Caco-2 (cell line): ENCODE measurements around the gene VANGL1. TPM values are rescaled to one million over a fixed set of nuclear protein-coding genes. Genes with fewer than 3 reads are reported as not detected.

ENCODE experiments used
- Bru-seq: library from RNA; stranded (reverse); fragments of 400-500 nt; gene quantifications from one replicate; lab custom pipeline; 2021; lab: Mats Ljungman, UMichigan
- BruChase-seq, 2 experiments: library from RNA; stranded (reverse); fragments of 400-500 nt; gene quantifications; one replicate each; lab custom pipeline; 2021; lab: Mats Ljungman, UMichigan
- BruUV-seq: library from RNA; stranded (reverse); fragments of 400-500 nt; replicated peaks from 2 replicates; lab custom pipeline; 2021; lab: Mats Ljungman, UMichigan
- CTCF ChIA-PET: fragments of 300-600 bp; sonication (Branson Sonifier 250); formaldehyde crosslinking; loops from one replicate; lab custom pipeline; 2022; ENCODE audit warnings: antibody characterized with exemption; lab: Charles Lee
- POLR2A ChIA-PET: fragments of 300-600 bp; sonication (Branson Sonifier 250); formaldehyde crosslinking; loops from one replicate; lab custom pipeline; 2022; ENCODE audit warnings: antibody characterized with exemption; lab: Charles Lee
- DNase-seq, 2 experiments: peaks; one replicate each; pipeline versions ENCODE4 v3.0.0 to v3.0.0-alpha.2; 2020 to 2022
- H3K27me3 ChIP-seq: replicated peaks from 2 replicates; pipeline ENCODE4 v1.6.0; 2011; ENCODE audit warnings: low read length; ENCODE audit not compliant: control insufficient read depth, insufficient read depth
- H3K36me3 ChIP-seq: 2 replicates; pipeline ENCODE4 v1.5.1; 2011; ENCODE audit warnings: low read length; ENCODE audit not compliant: control insufficient read depth, insufficient read depth
- H3K4me1 ChIP-seq: fragments of 250-450 bp; sonication (Bioruptor Pico); 2 replicates; pipeline ENCODE4 v1.5.1; 2020; ENCODE audit warnings: mild to moderate bottlenecking
- H3K4me3 ChIP-seq: 2 replicates; pipeline ENCODE4 v1.5.1; 2011; ENCODE audit warnings: low read depth, mild to moderate bottlenecking, control low read depth, low read length
- H3K9me3 ChIP-seq: fragments of 250-450 bp; sonication (Bioruptor Pico); 2 replicates; pipeline ENCODE4 v1.5.1; 2020; ENCODE audit warnings: mild to moderate bottlenecking, moderate library complexity
- H3K27ac Mint-ChIP-seq: one replicate; pipeline ENCODE4 v1.8.0; 2022; ENCODE audit warnings: mixed read lengths; ENCODE audit not compliant: unreplicated experiment
- H3K27me3 Mint-ChIP-seq: one replicate; pipeline ENCODE4 v1.8.0; 2022; ENCODE audit warnings: mixed read lengths; ENCODE audit not compliant: insufficient read depth, unreplicated experiment
- H3K36me3 Mint-ChIP-seq: one replicate; pipeline ENCODE4 v1.8.0; 2022; ENCODE audit warnings: mild to moderate bottlenecking, mixed read lengths; ENCODE audit not compliant: insufficient read depth, unreplicated experiment
- H3K4me1 Mint-ChIP-seq: one replicate; pipeline ENCODE4 v1.8.0; 2022; ENCODE audit warnings: low read depth, mixed read lengths; ENCODE audit not compliant: unreplicated experiment
- H3K4me3 Mint-ChIP-seq: one replicate; pipeline ENCODE4 v1.8.0; 2022; ENCODE audit warnings: mild to moderate bottlenecking, moderate library complexity, mixed read lengths; ENCODE audit not compliant: unreplicated experiment
- H3K9me3 Mint-ChIP-seq: one replicate; pipeline ENCODE4 v1.8.0; 2022; ENCODE audit warnings: mixed read lengths; ENCODE audit not compliant: unreplicated experiment
- CTCF ChIP-seq, 2 experiments: fragments of 200-600 bp in 1 of 2; IDR thresholded peaks; 1 replicate in 1 of 2; 2 replicates in 1 of 2; pipeline versions ENCODE4 v1.5.1 to v1.8.0; 2011 to 2022; ENCODE audit warnings: antibody characterized with exemption in 1 of 2, control low read depth in 1 of 2, inconsistent platforms in 1 of 2, low read depth in 1 of 2, low read length in 1 of 2, mild to moderate bottlenecking in 1 of 2, moderate library complexity in 1 of 2; ENCODE audit not compliant: insufficient read depth in 1 of 2, severe bottlenecking in 1 of 2, unreplicated experiment in 1 of 2
- intact Hi-C: fragments of 100-400 bp; cut with micrococcal nuclease; formaldehyde crosslinking; loops from one replicate; pipeline ENCODE4 v1.10.0; 2022; ENCODE audit not compliant: unreplicated experiment
- long read RNA-seq: library from polyadenylated mRNA; stranded (forward); transcript quantifications from one replicate; pipeline ENCODE4 v2.0.0, GENCODE V29; 2022
- total RNA-seq: library from RNA; stranded (reverse); gene quantifications from 2 replicates; pipeline ENCODE4 v1.2.3, GENCODE V29; 2022

VANGL1 gene
- 11.3 and 13.6 TPM in 2 replicates for total RNA-seq
- percentile 69 among the genes with signal in this experiment for Bru-seq, nascent RNA
- percentile 72 among the genes with signal in this experiment for BruChase-seq, experiment 1, labeled RNA remaining after a 2-hour chase
- percentile 59 among the genes with signal in this experiment for BruChase-seq, experiment 2, labeled RNA remaining after a 6-hour chase
- long read RNA-seq, full-length matches to known transcripts: 9 of 20 reads
- long read RNA-seq, partial matches to known transcripts: 5 of 20 reads
- long read RNA-seq, other reads (novel, unspliced or antisense): 6 of 20 reads

GRCh38 chr1:115641762-115642167 is at the start of gene VANGL1:
VANGL1 (plus strand) TSS chr1:115641970; CDS start chr1:115651414, 9,444 bp downstream.
- peaks cover 14% of the 10 kb centered on the region for H3K4me1 ChIP-seq
- Mint-ChIP-seq H3K4me1 (peaks cover 4% of the 10 kb centered on the region), H3K36me3 (peaks cover 12% of the 10 kb centered on the region), H3K4me3 (peak within 1 kb of the TSS; percentile 92), H3K27me3 (no peaks in the 10 kb centered on the region), H3K9me3 (peaks cover 2% of the 10 kb centered on the region), H3K27ac (peak within 1 kb of the TSS; percentile 76)
- TF ChIP-seq CTCF (IDR thresholded peaks at IDR 0.05; ENCODE audit: insufficient read depth in 1 of 2, low read depth in 1 of 2, low read length in 1 of 2, severe bottlenecking in 1 of 2, unreplicated experiment in 1 of 2): no peak
- no peaks in the 10 kb centered on the region for H3K27me3 ChIP-seq
- intact Hi-C loops: loop anchor here (1.0 to 2.0 kb wide), 2 partner anchors 70 to 123 kb away; no protein-coding TSS in a partner anchor
- H3K4me3 ChIP-seq: peak within 1 kb of the TSS; percentile 78
- ChIA-PET POLR2A (interaction anchor here (0.6 to 2.0 kb wide), 2 partner anchors 8 to 65 kb away, joined by 4 to 5 read pairs; no protein-coding TSS in a partner anchor), CTCF (interaction anchor here (0.6 to 2.0 kb wide), 5 partner anchors 33 to 150 kb away, joined by 3 to 17 read pairs (median 4); no protein-coding TSS in a partner anchor)
- H3K9me3 ChIP-seq: no peaks in the 10 kb centered on the region
- BruUV-seq: no TSS peak
- peak; percentile 63 to 71 for DNase-seq
- no peaks in the 10 kb centered on the region for H3K36me3 ChIP-seq

GRCh38 chr1:115592264-115592663 is 49.5 kb upstream of the VANGL1 start:
- Mint-ChIP-seq H3K9me3 (no peaks in the 10 kb centered on the region), H3K27ac (no peak overlapping the region), H3K4me3 (no peak overlapping the region), H3K4me1 (no peaks in the 10 kb centered on the region), H3K27me3 (no peaks in the 10 kb centered on the region), H3K36me3 (no peaks in the 10 kb centered on the region)
- TF ChIP-seq CTCF (IDR thresholded peaks at IDR 0.05; ENCODE audit: insufficient read depth in 1 of 2, low read depth in 1 of 2, low read length in 1 of 2, severe bottlenecking in 1 of 2, unreplicated experiment in 1 of 2): no peak
- no peaks in the 10 kb centered on the region for H3K4me1 ChIP-seq
- no peak for DNase-seq
- POLR2A ChIA-PET: no interaction called here
- peaks cover 3% of the 10 kb centered on the region; the same call in 1 of the 2 replicates for H3K9me3 ChIP-seq
- CTCF ChIA-PET: no interaction called here
- H3K4me3 ChIP-seq: no peak overlapping the region
- no TSS peak for BruUV-seq
- no peaks in the 10 kb centered on the region for H3K36me3 ChIP-seq
- intact Hi-C loops: no loop called here
- no peaks in the 10 kb centered on the region for H3K27me3 ChIP-seq

GRCh38 chr1:115593365-115594259 is 48.2 kb upstream of the VANGL1 start:
- H3K4me1 Mint-ChIP-seq: no peaks in the 10 kb centered on the region
- no TSS peak for BruUV-seq
- H3K9me3 ChIP-seq: peaks cover 2% of the 10 kb centered on the region; the same call in 1 of the 2 replicates
- TF ChIP-seq CTCF (IDR thresholded peaks at IDR 0.05; ENCODE audit: insufficient read depth in 1 of 2, low read depth in 1 of 2, low read length in 1 of 2, severe bottlenecking in 1 of 2, unreplicated experiment in 1 of 2): no peak
- H3K4me3 ChIP-seq: no peak overlapping the region
- ChIA-PET POLR2A (no interaction called here), CTCF (interaction anchor here (0.6 kb wide), 1 partner anchor 316 kb away, joined by 6 read pairs; no protein-coding TSS in a partner anchor)
- intact Hi-C loops: no loop called here
- H3K9me3 Mint-ChIP-seq: no peaks in the 10 kb centered on the region
- H3K27ac Mint-ChIP-seq: no peak overlapping the region
- no peaks in the 10 kb centered on the region for H3K27me3 ChIP-seq
- no peaks in the 10 kb centered on the region for H3K36me3 ChIP-seq
- no peaks in the 10 kb centered on the region for H3K36me3 Mint-ChIP-seq
- DNase-seq: no peak
- no peaks in the 10 kb centered on the region for H3K4me1 ChIP-seq
- H3K4me3 Mint-ChIP-seq: no peak overlapping the region
- no peaks in the 10 kb centered on the region for H3K27me3 Mint-ChIP-seq
